GM12872 (cell line): ENCODE measurements around the gene ADARB1.

Experiments
- CTCF ChIP-seq: IDR thresholded peaks from 3 replicates; pipeline ENCODE4 v1.5.1; 2011; ENCODE audit warnings: low read depth, mild to moderate bottlenecking, low read length, moderate library complexity; ENCODE audit not compliant: insufficient read depth

ADARB1 gene

GRCh38 chr21:45255381-45256020 lies 181.1 kb downstream of the ADARB1 start:
- TF ChIP-seq CTCF: no peak

GRCh38 chr21:45256021-45256911 lies 181.9 kb downstream of the ADARB1 start:
- no peak for TF ChIP-seq CTCF

- TF ChIP-seq CTCF: no peak
Measured at GRCh38 chr21:45256912-45257672, 182.7 kb downstream of the ADARB1 start.

GRCh38 chr21:45257673-45258341 lies 183.4 kb downstream of the ADARB1 start:
- TF ChIP-seq CTCF: no peak

GRCh38 chr21:45258466-45258865 lies 184.1 kb downstream of the ADARB1 start:
- no peak for TF ChIP-seq CTCF

GRCh38 chr21:45259206-45259840 lies 184.9 kb downstream of the ADARB1 start:
- TF ChIP-seq CTCF: no peak
